Mucosa of rectum (tissue), 2 donors: ENCODE results near the gene NEDD4L.
"Not testable (repeated sequence)": the region's sequence is repeated elsewhere in the genome, so short reads cannot be mapped to it uniquely, and the experiment has no call there.

Experiments used
- H3K27ac ChIP-seq, 2 donors: one replicate each; pipeline ENCODE4 v1.7.0; 2013; ENCODE audit warnings: inconsistent platforms in 2 of 2, low read depth in 2 of 2, low read length in 2 of 2
- H3K27me3 ChIP-seq, 2 donors: one replicate each; pipeline ENCODE4 v1.7.0; 2013; ENCODE audit warnings: low read length in 2 of 2; ENCODE audit not compliant: control insufficient read depth in 2 of 2, insufficient read depth in 2 of 2
- H3K36me3 ChIP-seq, 2 donors: one replicate each; pipeline ENCODE4 v1.7.0; 2013; ENCODE audit warnings: low read length in 2 of 2; ENCODE audit not compliant: control insufficient read depth in 2 of 2, insufficient read depth in 2 of 2
- H3K4me1 ChIP-seq, 2 donors: one replicate each; pipeline ENCODE4 v1.7.0; 2013; ENCODE audit warnings: low read length in 2 of 2, mild to moderate bottlenecking in 1 of 2; ENCODE audit not compliant: control insufficient read depth in 2 of 2, insufficient read depth in 2 of 2
- H3K4me3 ChIP-seq, 2 donors: one replicate each; pipeline ENCODE4 v1.7.0; 2013; ENCODE audit warnings: low read length in 2 of 2
- H3K9ac ChIP-seq, 2 donors: one replicate each; pipeline ENCODE4 v1.7.0; 2013; ENCODE audit warnings: low read length in 2 of 2, low read depth in 1 of 2, mild to moderate bottlenecking in 1 of 2
- H3K9me3 ChIP-seq, 2 donors: one replicate each; pipeline ENCODE4 v1.7.0; 2013; ENCODE audit warnings: low read length in 2 of 2; ENCODE audit not compliant: control insufficient read depth in 2 of 2
- donor health status: healthy.
- donor health status: Normal muscosa, but diverticular disease.

Gene NEDD4L

GRCh38 chr18:58375051-58375450 is 331.0 kb downstream of the NEDD4L start:
- Histone ChIP-seq H3K4me1 (no peaks in the 10 kb centered on the region), H3K9me3 (no peaks in the 10 kb centered on the region), H3K4me3 (no peak overlapping the region), H3K27me3 (no peaks in the 10 kb centered on the region), H3K36me3 (peaks cover 71 to 74% of the 10 kb centered on the region in 2 donors), H3K27ac (no peak overlapping the region), H3K9ac (no peak overlapping the region)

GRCh38 chr18:58378411-58379379 is 334.7 kb downstream of the NEDD4L start:
- H3K36me3 ChIP-seq, result peaks cover 70% of the 10 kb centered on the region in 2 donors

GRCh38 chr18:58379443-58379842 is 335.4 kb downstream of the NEDD4L start:
- Histone ChIP-seq H3K27ac (no peak overlapping the region), H3K27me3 (no peaks in the 10 kb centered on the region), H3K9me3 (no peaks in the 10 kb centered on the region), H3K4me3 (no peak overlapping the region), H3K4me1 (no peaks in the 10 kb centered on the region), H3K9ac (no peak overlapping the region), H3K36me3 (peaks cover 71 to 74% of the 10 kb centered on the region in 2 donors)

More at GRCh38 chr18:58378411-58379379, 334.7 kb downstream of the NEDD4L start:
- Histone ChIP-seq H3K27me3 (no peaks in the 10 kb centered on the region), H3K9me3 (no peaks in the 10 kb centered on the region), H3K9ac (no peak overlapping the region), H3K4me3 (no peak overlapping the region), H3K4me1 (no peaks in the 10 kb centered on the region), H3K27ac (no peak overlapping the region)

GRCh38 chr18:58380113-58380512 is 336.1 kb downstream of the NEDD4L start:
- H3K9ac ChIP-seq, H3K9me3 ChIP-seq, H3K4me1 ChIP-seq, H3K27me3 ChIP-seq, H3K27ac ChIP-seq, H3K4me3 ChIP-seq: not testable (repeated sequence)
- H3K36me3 ChIP-seq, result peaks cover 68 to 78% of the 10 kb centered on the region in 2 donors

GRCh38 chr18:58381676-58382411 is 337.8 kb downstream of the NEDD4L start:
- H3K36me3 ChIP-seq, result peaks cover 69 to 73% of the 10 kb centered on the region in 2 donors
- no peaks in the 10 kb centered on the region for H3K4me1 ChIP-seq
- H3K4me3 ChIP-seq, result no peak overlapping the region

GRCh38 chr18:58382446-58382845 is 338.4 kb downstream of the NEDD4L start:
- Histone ChIP-seq H3K27ac (no peak overlapping the region), H3K4me3 (no peak overlapping the region), H3K36me3 (peaks cover 65 to 67% of the 10 kb centered on the region in 2 donors), H3K4me1 (no peaks in the 10 kb centered on the region), H3K27me3 (no peaks in the 10 kb centered on the region), H3K9ac (no peak overlapping the region), H3K9me3 (no peaks in the 10 kb centered on the region)

More at GRCh38 chr18:58381676-58382411, 337.8 kb downstream of the NEDD4L start:
- no peaks in the 10 kb centered on the region for H3K9me3 ChIP-seq
- no peak overlapping the region for H3K27ac ChIP-seq
- no peak overlapping the region for H3K9ac ChIP-seq
- H3K27me3 ChIP-seq, result no peaks in the 10 kb centered on the region

- no peak overlapping the region for H3K4me3 ChIP-seq
- H3K27ac ChIP-seq, result no peak overlapping the region
- H3K9me3 ChIP-seq, result no peaks in the 10 kb centered on the region
- H3K36me3 ChIP-seq, result peaks cover 65 to 75% of the 10 kb centered on the region in 2 donors
- H3K4me1 ChIP-seq, result peaks cover 0 to under 1% of the 10 kb centered on the region in 2 donors
- H3K9ac ChIP-seq, result no peak overlapping the region
- H3K27me3 ChIP-seq, result no peaks in the 10 kb centered on the region
Observed at GRCh38 chr18:58385472-58385871, 341.4 kb downstream of the NEDD4L start.

- no peaks in the 10 kb centered on the region for H3K9me3 ChIP-seq
- no peak overlapping the region for H3K9ac ChIP-seq
- peaks cover 71 to 75% of the 10 kb centered on the region in 2 donors for H3K36me3 ChIP-seq
- H3K4me3 ChIP-seq, result no peak overlapping the region
- no peak overlapping the region for H3K27ac ChIP-seq
- no peaks in the 10 kb centered on the region for H3K27me3 ChIP-seq
- peaks cover 3 to 5% of the 10 kb centered on the region in 2 donors for H3K4me1 ChIP-seq
Observed at GRCh38 chr18:58386780-58387179, 342.8 kb downstream of the NEDD4L start.

- Histone ChIP-seq H3K36me3 (peaks cover 69 to 73% of the 10 kb centered on the region in 2 donors), H3K9me3 (no peaks in the 10 kb centered on the region), H3K4me3 (no peak overlapping the region), H3K4me1 (peaks cover 3 to 6% of the 10 kb centered on the region in 2 donors), H3K27ac (no peak overlapping the region), H3K9ac (no peak overlapping the region), H3K27me3 (no peaks in the 10 kb centered on the region)
Observed at GRCh38 chr18:58387716-58388115, 343.7 kb downstream of the NEDD4L start.

GRCh38 chr18:58388736-58389135 is 344.7 kb downstream of the NEDD4L start:
- H3K36me3 ChIP-seq, result peaks cover 60 to 71% of the 10 kb centered on the region in 2 donors
- H3K4me3 ChIP-seq, result no peak overlapping the region
- no peak overlapping the region for H3K27ac ChIP-seq
- no peaks in the 10 kb centered on the region for H3K9me3 ChIP-seq
- peaks cover 12 to 14% of the 10 kb centered on the region in 2 donors for H3K4me1 ChIP-seq
- no peak overlapping the region for H3K9ac ChIP-seq
- H3K27me3 ChIP-seq, result no peaks in the 10 kb centered on the region
